C4-2B (cell line): ENCODE measurements around the gene GSPT1.
"Not testable (repeated sequence)": the region's sequence is repeated elsewhere in the genome, so short reads cannot be mapped to it uniquely, and the experiment has no call there.

Source experiments
- H3K27ac ChIP-seq: fragments of 450-650 bp; 2 replicates; pipeline ENCODE4 v1.5.1; 2017
- ZFX ChIP-seq: fragments of 450-650 bp; IDR thresholded peaks from 2 replicates; pipeline ENCODE4 v1.6.1; 2017
- TF ChIP-seq, protein P1 (sequence below): fragments of 450-650 bp; conservative IDR thresholded peaks from 2 replicates; pipeline ENCODE4 v1.5.1; 2017; ENCODE audit warnings: mild to moderate bottlenecking

GSPT1 gene

DNA sequence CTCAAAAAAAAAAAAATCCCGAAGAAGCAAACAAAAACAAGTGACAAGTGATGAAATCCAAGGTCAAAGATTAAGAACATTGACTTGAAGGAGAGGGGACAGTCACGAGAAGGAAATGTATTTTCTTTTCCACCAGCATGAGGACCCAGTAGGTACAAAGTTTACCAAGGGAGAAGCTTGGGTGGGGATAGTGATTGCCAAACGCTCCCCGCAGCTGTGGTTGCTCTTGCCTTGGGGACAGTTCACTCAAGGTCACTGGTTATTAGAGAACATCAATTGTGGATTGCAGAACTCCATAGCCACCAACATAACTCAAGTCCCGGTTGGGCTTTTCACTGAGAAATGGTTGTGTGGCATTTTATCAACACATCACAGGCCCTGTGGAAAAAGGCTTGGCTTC lies 91.4 kb downstream of the GSPT1 start:
- TF ChIP-seq, protein P1, sequence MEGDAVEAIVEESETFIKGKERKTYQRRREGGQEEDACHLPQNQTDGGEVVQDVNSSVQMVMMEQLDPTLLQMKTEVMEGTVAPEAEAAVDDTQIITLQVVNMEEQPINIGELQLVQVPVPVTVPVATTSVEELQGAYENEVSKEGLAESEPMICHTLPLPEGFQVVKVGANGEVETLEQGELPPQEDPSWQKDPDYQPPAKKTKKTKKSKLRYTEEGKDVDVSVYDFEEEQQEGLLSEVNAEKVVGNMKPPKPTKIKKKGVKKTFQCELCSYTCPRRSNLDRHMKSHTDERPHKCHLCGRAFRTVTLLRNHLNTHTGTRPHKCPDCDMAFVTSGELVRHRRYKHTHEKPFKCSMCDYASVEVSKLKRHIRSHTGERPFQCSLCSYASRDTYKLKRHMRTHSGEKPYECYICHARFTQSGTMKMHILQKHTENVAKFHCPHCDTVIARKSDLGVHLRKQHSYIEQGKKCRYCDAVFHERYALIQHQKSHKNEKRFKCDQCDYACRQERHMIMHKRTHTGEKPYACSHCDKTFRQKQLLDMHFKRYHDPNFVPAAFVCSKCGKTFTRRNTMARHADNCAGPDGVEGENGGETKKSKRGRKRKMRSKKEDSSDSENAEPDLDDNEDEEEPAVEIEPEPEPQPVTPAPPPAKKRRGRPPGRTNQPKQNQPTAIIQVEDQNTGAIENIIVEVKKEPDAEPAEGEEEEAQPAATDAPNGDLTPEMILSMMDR: no peak
- TF ChIP-seq ZFX: no peak
- H3K27ac ChIP-seq: no peak overlapping the region

DNA sequence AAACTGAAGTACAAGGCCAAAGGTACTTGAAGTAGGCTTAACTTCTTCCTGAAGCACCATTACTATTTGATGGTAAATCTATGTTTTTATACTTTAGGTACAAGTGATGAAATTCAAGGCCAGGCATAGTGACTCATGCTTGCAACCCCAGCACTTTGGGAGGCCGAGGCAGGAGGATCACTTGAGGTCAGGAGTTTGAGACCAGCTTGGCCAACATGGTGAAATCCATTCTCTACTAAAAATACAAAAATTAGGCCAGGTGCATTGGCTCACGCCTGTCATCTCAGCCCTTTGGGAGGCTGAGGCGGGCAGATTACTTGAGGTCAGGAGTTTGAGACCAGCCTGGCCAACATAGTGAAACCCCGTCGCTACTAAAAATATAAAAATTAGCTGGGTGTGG lies 92.1 kb downstream of the GSPT1 start:
- not testable (repeated sequence) for H3K27ac ChIP-seq

DNA sequence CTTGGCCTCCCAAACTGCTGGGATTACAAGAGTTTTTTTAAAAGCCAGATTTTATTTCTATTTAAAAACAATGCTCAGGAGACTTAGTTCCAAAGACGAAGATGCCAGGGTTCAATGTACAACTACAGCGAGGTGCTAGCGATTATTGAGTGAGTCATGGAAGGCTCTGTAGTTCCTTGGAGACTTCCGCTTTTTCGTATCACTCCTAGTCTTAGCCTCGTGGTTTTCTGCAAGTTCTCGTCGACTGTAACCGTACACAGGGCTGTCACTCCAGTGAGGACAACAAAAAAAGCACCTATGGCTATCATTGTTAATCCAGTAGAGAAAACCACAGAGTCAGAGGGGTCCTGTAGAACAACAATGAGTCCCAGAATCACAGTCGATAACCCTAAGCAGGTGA lies 96.0 kb downstream of the GSPT1 start:
- H3K27ac ChIP-seq: no peak overlapping the region
- TF ChIP-seq ZFX: no peak

DNA sequence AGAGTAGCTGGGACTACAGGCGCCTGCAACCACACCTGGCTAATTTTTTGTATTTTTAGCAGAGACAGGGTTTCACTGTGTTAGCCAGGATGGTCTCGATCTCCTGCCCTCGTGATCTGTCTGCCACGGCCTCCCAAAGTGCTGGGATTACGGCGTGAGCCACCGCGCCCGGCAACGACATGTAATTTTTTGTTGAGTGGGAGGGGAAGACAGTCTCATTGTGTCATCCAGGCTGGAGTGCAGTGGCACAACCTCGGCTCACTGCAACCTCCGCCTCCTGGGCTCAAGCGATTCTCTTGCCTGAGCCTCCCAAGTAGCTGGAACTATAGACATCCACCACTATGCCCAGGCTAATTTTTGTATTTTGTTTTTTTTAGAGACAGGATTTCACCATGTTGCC lies 96.8 kb downstream of the GSPT1 start:
- H3K27ac ChIP-seq: not testable (repeated sequence)
